Fibroblast of the aortic adventitia (primary cell): ENCODE results near the gene MED12L. TPM values are rescaled to one million over a fixed set of nuclear protein-coding genes. Genes with fewer than 3 reads are reported as not detected.

Source experiments
- DNase-seq: peaks from one replicate; pipeline ENCODE4 v3.0.0-alpha.2; 2010; ENCODE audit warnings: low read depth
- H3K4me3 ChIP-seq: 2 replicates; pipeline ENCODE4 v1.5.1; 2011; ENCODE audit warnings: low read depth, mild to moderate bottlenecking, control low read depth, low read length, moderate library complexity
- total RNA-seq: library from RNA; depleted of rRNA; stranded (reverse); fragments of >200 nt; gene quantifications from 2 replicates; pipeline ENCODE4 v1.2.3, GENCODE V29; 2012; ENCODE audit warnings: low replicate concordance
- TF ChIP-seq, protein P1 (sequence below): IDR thresholded peaks from 2 replicates; pipeline ENCODE4 v1.5.1; 2011; ENCODE audit warnings: mild to moderate bottlenecking, low read length, control low read depth, inconsistent platforms; ENCODE audit not compliant: insufficient read depth

The MED12L gene
- total RNA-seq, 1 donor = 0.72 TPM

- no peak overlapping the region for H3K4me3 ChIP-seq
- no peak for DNase-seq
- TF ChIP-seq, protein P1, sequence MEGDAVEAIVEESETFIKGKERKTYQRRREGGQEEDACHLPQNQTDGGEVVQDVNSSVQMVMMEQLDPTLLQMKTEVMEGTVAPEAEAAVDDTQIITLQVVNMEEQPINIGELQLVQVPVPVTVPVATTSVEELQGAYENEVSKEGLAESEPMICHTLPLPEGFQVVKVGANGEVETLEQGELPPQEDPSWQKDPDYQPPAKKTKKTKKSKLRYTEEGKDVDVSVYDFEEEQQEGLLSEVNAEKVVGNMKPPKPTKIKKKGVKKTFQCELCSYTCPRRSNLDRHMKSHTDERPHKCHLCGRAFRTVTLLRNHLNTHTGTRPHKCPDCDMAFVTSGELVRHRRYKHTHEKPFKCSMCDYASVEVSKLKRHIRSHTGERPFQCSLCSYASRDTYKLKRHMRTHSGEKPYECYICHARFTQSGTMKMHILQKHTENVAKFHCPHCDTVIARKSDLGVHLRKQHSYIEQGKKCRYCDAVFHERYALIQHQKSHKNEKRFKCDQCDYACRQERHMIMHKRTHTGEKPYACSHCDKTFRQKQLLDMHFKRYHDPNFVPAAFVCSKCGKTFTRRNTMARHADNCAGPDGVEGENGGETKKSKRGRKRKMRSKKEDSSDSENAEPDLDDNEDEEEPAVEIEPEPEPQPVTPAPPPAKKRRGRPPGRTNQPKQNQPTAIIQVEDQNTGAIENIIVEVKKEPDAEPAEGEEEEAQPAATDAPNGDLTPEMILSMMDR = no peak
Observed at GRCh38 chr3:151155409-151156128, 70.1 kb downstream of the MED12L start.

DNA sequence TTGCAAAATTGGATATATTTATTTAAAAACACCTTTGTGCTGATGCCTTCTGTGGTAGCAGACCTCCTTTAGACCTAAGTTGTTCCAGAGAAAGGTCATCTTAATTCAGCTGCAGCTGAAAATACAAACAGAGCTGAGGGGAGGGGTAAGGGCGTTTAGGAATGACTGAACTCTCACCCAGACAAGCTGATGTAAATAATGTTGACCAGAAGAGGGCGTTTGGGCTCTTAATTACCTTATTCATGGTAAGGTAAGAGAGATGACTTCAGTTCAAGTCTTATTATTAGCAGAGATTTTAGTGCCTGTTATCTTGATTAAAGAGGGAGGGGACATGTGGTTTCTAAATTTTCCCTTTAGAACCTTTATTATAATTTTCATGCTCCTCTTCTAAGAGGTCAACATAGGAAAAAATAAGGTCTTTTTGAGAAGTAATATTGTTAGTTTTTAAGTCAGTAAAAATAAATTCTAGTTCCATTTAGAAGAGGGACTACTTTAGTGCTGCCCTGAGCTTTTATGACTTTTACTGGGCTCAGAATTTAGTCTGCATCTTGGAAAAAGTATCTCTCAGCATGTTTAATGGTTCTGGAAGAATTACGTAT, 71.3 kb downstream of the MED12L start:
- peak; percentile 66 for DNase-seq
- H3K4me3 ChIP-seq = no peak overlapping the region
- TF ChIP-seq, protein P1 = peak; percentile 63

DNA sequence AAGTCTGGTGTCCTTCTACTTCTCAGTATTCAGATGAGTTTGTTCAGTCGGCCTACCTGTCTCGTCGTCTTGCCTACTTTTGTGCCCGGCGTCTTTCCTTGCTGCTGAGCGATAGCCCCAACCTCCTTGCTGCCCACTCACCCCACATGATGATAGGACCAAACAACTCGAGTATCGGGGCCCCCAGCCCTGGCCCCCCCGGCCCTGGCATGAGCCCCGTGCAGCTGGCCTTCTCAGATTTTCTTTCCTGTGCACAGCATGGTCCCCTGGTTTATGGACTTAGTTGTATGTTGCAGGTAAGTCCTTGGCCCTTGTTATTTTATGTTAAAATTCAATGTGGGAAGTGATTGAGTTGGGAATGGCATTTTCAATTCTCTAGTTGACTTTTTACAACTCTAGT, 74.3 kb downstream of the MED12L start:
- no peak overlapping the region for H3K4me3 ChIP-seq
- no peak for DNase-seq
- TF ChIP-seq, protein P1 = no peak

DNA sequence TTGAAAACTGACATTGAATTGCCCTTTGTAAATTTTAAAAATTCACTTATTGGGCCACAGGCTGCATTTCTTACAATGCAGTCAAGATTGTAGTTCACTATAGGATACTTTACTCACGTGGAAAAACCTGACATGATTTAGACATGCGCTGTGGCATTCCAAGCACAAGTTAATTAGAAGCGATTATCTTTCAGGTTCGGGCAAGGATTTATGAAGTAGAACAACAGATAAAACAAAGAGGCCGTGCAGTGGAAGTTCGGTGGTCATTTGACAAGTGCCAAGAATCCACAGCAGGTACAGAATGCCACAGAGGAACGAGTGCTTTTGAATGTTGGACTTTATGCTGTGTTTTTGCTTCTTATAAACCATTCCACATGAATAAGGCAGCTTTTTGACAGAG, 79.8 kb downstream of the MED12L start:
- TF ChIP-seq, protein P1 = no peak
- no peak for DNase-seq
- no peak overlapping the region for H3K4me3 ChIP-seq

- no peak overlapping the region for H3K4me3 ChIP-seq
- TF ChIP-seq, protein P1 = peak; percentile 27
- DNase-seq = peak; percentile 5
Observed at GRCh38 chr3:151166161-151166560, 80.7 kb downstream of the MED12L start.

GRCh38 chr3:151168269-151169094, 83.0 kb downstream of the MED12L start:
- TF ChIP-seq, protein P1 = peak; percentile 81
- no peak overlapping the region for H3K4me3 ChIP-seq
- DNase-seq = peak; percentile 73
